Endothelial cell of hepatic sinusoid (primary cell): Measurements from ENCODE around the gene SMPD3.

ENCODE experiments used
- in situ Hi-C: cut with HindIII; loops from 2 replicates; pipeline ENCODE4 v1.10.0; 2017; ENCODE audit warnings: low sequenced_read_pairs

Gene SMPD3

DNA sequence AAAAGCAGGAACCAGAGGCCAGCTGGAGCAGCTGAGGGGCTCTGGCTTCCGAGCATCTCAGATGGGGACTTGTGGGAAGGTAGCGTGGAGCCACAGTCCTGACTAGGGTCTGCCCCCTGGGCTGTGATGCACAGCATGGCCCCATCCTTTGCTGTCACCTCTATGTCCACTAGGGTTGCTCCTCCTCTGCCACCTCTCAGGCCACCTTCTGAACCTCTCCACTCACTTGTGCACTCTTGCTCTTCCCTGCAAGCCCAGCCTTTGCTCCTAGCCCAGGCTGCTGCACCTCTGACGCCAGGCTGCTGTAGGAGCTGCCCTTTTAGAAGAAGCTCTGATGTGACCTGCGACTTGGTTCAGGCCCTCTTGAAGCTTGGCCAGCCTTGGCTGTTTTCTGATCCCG, 24.3 kb upstream of the SMPD3 start:
- in situ Hi-C loops: loop anchor here (5.0 kb wide), 3 partner anchors 35 to 75 kb away; no protein-coding TSS in a partner anchor

- in situ Hi-C loops: loop anchor here (5.0 kb wide), 3 partner anchors 33 to 73 kb away; no protein-coding TSS in a partner anchor
Measured at GRCh38 chr16:68470461-68471150, 22.3 kb upstream of the SMPD3 start.

- in situ Hi-C loops: loop anchor here (5.0 kb wide), 3 partner anchors 33 to 73 kb away; no protein-coding TSS in a partner anchor
Measured at GRCh38 chr16:68469796-68470460, 21.6 kb upstream of the SMPD3 start.

GRCh38 chr16:68468842-68469241, 20.5 kb upstream of the SMPD3 start:
- in situ Hi-C loops: no loop called here

GRCh38 chr16:68466174-68466573, 17.9 kb upstream of the SMPD3 start:
- in situ Hi-C loops: no loop called here

DNA sequence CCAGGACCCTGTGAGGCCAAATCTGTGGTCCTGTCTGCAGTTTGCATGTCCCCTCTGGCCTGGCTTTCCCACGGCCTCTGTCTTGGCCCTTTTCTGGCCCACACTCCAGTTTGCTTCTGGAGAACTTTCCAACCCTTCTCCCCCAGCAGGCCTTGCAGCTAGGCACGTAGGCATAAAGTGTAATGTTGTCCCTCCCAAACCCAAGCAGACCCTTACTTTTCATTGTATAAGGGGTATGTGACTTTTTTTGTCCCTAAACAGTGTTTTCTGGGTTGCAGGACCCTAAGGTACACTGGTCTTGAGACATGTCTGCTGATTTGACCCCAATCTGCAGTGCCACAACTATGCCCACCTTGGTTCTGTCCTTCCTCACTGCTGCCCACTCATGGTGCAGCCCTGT, 15.6 kb upstream of the SMPD3 start:
- in situ Hi-C loops: no loop called here

DNA sequence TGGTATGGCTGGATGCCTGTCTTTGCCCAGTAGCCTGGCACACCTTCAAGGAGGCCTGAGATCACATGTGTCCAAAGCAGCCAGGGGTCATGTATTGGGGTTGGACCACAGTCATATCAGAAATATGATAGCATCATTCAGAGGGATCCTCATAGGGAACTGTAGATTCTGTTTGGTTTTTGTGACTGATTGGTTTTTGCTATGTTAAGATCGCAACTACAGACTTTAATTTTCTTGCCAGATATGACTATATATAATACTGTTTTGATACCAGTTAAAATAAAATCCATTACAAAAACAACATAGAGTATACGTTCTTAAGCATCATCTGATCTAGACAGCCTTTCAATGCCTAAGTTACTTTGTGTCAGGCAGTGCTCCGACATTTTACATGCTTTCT, 11.8 kb upstream of the SMPD3 start:
- in situ Hi-C loops: no loop called here

- in situ Hi-C loops: no loop called here
Measured at GRCh38 chr16:68459457-68459856, 11.1 kb upstream of the SMPD3 start.

- in situ Hi-C loops: no loop called here
Measured at GRCh38 chr16:68458551-68458950, 10.2 kb upstream of the SMPD3 start.

DNA sequence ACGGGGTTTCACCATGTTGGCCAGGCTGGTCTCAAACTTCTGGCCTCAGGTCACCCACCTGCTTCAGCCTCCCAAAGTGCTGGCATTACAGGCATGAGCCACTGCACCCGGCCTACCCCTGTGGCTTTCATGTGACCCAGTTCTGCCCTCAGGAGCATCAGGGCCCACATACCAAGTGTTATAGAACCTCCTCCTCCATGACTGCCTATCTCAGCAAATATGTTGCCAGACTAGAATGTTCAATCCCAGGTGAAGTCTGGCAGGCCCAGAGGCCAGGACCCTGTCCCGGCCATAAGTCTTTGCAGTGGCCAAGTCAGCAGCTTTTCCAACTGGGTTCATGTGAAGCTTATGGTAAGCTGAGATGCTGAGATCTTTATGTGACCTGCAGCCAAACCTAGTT, 9.8 kb upstream of the SMPD3 start:
- in situ Hi-C loops: no loop called here

DNA sequence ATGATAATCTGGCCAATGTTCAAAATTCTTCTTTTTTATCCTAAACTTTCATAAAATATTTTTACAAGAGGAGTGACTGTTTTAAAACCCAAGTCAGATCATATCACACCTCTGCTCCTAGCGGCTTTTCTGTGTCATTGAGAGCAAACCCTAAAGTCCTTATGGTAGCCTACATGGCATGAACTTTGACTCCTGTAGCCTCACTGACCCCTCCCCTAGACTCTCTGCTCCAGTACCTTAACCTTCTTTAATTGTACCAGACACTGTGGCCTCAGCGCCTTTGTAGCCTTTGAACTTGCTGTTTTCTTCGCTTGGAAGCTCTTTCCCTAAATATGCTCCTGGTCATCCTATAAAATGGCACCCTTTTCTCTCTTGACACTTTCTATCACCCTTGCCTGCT, 7.3 kb upstream of the SMPD3 start:
- in situ Hi-C loops: no loop called here

- in situ Hi-C loops: no loop called here
Measured at GRCh38 chr16:68454920-68455435, 6.7 kb upstream of the SMPD3 start.

GRCh38 chr16:68453816-68454215, 5.5 kb upstream of the SMPD3 start:
- in situ Hi-C loops: no loop called here

DNA sequence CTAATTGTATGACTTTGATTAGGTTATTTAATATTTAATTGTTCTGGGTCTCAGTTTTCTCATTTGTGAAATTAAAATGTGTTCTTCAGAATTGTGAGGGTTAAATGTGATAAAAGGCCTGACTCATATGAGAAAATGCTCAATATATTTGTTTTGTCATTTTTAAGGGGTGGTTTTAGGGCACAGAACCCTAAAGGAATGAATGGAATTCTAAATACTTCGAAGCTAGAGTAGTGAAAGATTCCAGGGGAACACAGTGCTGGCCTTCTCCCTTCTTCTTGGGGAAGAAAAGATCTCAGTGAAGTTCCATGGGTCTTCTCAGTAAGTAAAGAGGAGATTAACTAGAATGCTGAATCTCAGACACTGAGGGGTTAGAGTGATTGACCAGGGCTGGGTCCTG, 3.9 kb upstream of the SMPD3 start:
- in situ Hi-C loops: no loop called here

GRCh38 chr16:68451676-68452075, 3.4 kb upstream of the SMPD3 start:
- in situ Hi-C loops: no loop called here

GRCh38 chr16:68450741-68451255, 2.5 kb upstream of the SMPD3 start:
- in situ Hi-C loops: no loop called here

DNA sequence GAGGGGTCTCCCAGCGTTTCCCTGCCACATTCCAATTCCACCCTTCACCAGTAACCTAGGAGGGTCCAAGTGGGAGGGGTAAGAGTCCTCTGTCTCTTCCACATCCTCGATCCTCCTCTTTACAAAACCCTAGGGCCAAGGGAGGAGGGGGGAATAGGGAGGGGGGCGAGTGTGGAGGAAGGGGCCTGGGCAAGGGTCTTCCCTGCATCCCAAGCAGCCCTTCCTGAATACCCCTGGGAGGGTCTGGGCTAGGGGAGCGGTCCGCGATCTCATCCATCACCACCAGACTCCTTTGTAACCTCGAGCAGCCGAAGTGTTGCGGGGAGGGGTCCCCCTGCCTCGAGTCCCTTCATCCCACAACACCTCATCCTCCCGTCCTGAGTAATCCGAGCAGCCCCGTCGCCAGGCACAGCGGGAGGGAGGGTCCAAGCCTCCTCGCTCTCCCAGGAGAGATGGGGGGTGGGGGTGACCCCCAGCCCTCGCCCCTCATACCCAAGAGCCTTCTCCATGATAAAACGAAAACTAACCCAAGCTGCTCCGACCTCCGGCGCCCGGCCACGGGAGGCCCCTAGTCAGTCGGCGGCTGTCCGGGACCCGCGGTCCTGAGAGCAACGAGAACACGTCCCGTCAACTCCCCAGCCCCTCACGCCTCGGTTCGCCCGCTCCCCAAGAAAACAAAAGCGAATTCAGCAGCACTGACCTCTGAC, 502 bp downstream of the SMPD3 start:
- in situ Hi-C loops: no loop called here

- in situ Hi-C loops: no loop called here
Measured at GRCh38 chr16:68446681-68447652, 1.3 kb downstream of the SMPD3 start.

- in situ Hi-C loops: no loop called here
Measured at GRCh38 chr16:68445458-68445857, 2.9 kb downstream of the SMPD3 start.

GRCh38 chr16:68444056-68444657, 4.2 kb downstream of the SMPD3 start:
- in situ Hi-C loops: loop anchor here (5.0 kb wide), 1 partner anchor 58 kb away; no protein-coding TSS in a partner anchor
